NCI-H146 treated with DMSO at 0.1 percent for 48 hours (cell line): Measurements from ENCODE around the gene GTF2F2.
A peak's percentile ranks its signal among the peaks of the same experiment; 100 is the strongest.

Source experiments
- DNase-seq: peaks from one replicate; lab custom pipeline; 2025; ENCODE audit not compliant: unreplicated experiment; lab: John Stamatoyannopoulos, UW

GTF2F2 gene

GRCh38 chr13:45120967-45121831 is 889 bp downstream of the GTF2F2 start:
- peak; percentile 3 for DNase-seq

GRCh38 chr13:45122941-45123340 is 2.6 kb downstream of the GTF2F2 start:
- DNase-seq: no peak

GRCh38 chr13:45132369-45133064 is 12.2 kb downstream of the GTF2F2 start:
- DNase-seq: no peak

GRCh38 chr13:45133396-45134118 is 13.2 kb downstream of the GTF2F2 start:
- no peak for DNase-seq

GRCh38 chr13:45136741-45137504 is 16.6 kb downstream of the GTF2F2 start:
- DNase-seq: no peak

- DNase-seq: no peak
These were observed 17.2 kb downstream of the GTF2F2 start for GRCh38 chr13:45137526-45137925.

- DNase-seq: no peak
These were observed 18.0 kb downstream of the GTF2F2 start for GRCh38 chr13:45138282-45138681.

- no peak for DNase-seq
These were observed 21.1 kb downstream of the GTF2F2 start for GRCh38 chr13:45141369-45141768.

GRCh38 chr13:45142440-45143345 is 22.4 kb downstream of the GTF2F2 start:
- no peak for DNase-seq

- no peak for DNase-seq
These were observed 23.0 kb downstream of the GTF2F2 start for GRCh38 chr13:45143346-45143751.

GRCh38 chr13:45149964-45150363 is 29.7 kb downstream of the GTF2F2 start:
- no peak for DNase-seq

GRCh38 chr13:45156565-45157361 is 36.5 kb downstream of the GTF2F2 start:
- no peak for DNase-seq

GRCh38 chr13:45162194-45162593 is 41.9 kb downstream of the GTF2F2 start:
- no peak for DNase-seq

GRCh38 chr13:45162821-45163220 is 42.5 kb downstream of the GTF2F2 start:
- no peak for DNase-seq

- no peak for DNase-seq
These were observed 46.5 kb downstream of the GTF2F2 start for GRCh38 chr13:45166858-45167257.

GRCh38 chr13:45167611-45168554 is 47.6 kb downstream of the GTF2F2 start:
- no peak for DNase-seq

GRCh38 chr13:45168555-45168930 is 48.2 kb downstream of the GTF2F2 start:
- DNase-seq: no peak

- DNase-seq: no peak
These were observed 54.2 kb downstream of the GTF2F2 start for GRCh38 chr13:45174478-45174877.
